Erythroblast (primary cell): ENCODE results near the gene ABCC4.

ENCODE experiments used
- GATA1 ChIP-seq: IDR thresholded peaks from 2 replicates; pipeline ENCODE4 v1.6.1; 2011; ENCODE audit warnings: low read depth, mild to moderate bottlenecking, control low read depth, low read length, moderate library complexity
- POLR2A ChIP-seq: IDR thresholded peaks from 2 replicates; pipeline ENCODE4 v1.6.1; 2011; ENCODE audit warnings: mild to moderate bottlenecking, low read length

DNA sequence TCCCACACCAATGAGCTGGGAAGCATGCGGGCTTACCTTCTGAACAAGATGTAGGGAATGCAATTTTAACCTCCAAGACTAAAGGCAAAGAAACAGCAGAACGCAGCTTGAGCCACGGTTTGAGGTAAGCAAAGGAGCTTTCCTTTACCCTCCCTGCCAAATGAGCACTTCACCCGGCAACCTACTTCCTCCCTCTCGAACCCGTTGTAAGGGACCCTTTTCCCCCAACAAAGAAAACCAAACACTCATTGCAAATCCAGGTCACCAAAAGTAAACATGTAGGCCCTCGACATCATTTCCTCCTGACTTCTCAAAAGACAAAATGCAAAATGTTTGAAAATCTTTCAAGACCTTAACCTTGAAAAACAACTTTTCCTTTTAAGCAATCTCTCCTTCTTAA is 65.3 kb downstream of the ABCC4 start:
- TF ChIP-seq POLR2A (no peak), GATA1 (no peak)
